Measurements from ENCODE around the gene SSTR3. TPM values are rescaled to one million over a fixed set of nuclear protein-coding genes. Genes with fewer than 3 reads are reported as not detected.

The SSTR3 gene
- total and polyA plus RNA-seq, 3 donors from 2014 or later = 26.8 to 54.4 (median 40.1) TPM

DNA sequence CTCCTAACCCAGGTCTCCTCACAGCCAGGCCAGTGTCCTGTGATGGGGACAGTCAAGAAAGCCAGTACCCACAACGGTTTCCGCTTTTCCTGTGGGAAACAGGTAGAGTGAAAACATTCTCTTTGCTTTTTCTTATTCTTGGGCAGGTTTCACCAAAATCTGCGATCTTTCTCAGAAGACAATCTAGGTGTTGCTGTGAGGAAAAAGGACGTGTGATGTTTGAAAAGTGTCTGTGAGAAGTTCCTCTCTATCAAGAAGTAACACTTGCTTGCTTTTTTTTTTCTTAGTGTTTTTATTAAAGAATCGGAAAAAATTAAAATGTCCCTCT, 53.4 kb downstream of the SSTR3 start:
- 86% methylated on average over 5 of the region's 5 CpGs for WGBS, 2 donors
- intact Hi-C loops (cut with DNase I; ENCODE audit: low total_unique reads) = no loop called here
- Histone ChIP-seq H3K4me1 (peaks cover 6% of the 10 kb centered on the region), H3K9me3 (no peaks in the 10 kb centered on the region), H3K4me3 (no peak overlapping the region), H3K27ac (no peak overlapping the region), H3K36me3 (ENCODE audit: low read depth, missing control alignments) (no peaks in the 10 kb centered on the region), H3K27me3 (no peaks in the 10 kb centered on the region)
- no peak for TF ChIP-seq POLR2A (IDR thresholded peaks at IDR 0.05)
- TF ChIP-seq, protein P1, sequence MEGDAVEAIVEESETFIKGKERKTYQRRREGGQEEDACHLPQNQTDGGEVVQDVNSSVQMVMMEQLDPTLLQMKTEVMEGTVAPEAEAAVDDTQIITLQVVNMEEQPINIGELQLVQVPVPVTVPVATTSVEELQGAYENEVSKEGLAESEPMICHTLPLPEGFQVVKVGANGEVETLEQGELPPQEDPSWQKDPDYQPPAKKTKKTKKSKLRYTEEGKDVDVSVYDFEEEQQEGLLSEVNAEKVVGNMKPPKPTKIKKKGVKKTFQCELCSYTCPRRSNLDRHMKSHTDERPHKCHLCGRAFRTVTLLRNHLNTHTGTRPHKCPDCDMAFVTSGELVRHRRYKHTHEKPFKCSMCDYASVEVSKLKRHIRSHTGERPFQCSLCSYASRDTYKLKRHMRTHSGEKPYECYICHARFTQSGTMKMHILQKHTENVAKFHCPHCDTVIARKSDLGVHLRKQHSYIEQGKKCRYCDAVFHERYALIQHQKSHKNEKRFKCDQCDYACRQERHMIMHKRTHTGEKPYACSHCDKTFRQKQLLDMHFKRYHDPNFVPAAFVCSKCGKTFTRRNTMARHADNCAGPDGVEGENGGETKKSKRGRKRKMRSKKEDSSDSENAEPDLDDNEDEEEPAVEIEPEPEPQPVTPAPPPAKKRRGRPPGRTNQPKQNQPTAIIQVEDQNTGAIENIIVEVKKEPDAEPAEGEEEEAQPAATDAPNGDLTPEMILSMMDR (IDR thresholded peaks at IDR 0.05) = no peak
- no peak for DNase-seq

DNA sequence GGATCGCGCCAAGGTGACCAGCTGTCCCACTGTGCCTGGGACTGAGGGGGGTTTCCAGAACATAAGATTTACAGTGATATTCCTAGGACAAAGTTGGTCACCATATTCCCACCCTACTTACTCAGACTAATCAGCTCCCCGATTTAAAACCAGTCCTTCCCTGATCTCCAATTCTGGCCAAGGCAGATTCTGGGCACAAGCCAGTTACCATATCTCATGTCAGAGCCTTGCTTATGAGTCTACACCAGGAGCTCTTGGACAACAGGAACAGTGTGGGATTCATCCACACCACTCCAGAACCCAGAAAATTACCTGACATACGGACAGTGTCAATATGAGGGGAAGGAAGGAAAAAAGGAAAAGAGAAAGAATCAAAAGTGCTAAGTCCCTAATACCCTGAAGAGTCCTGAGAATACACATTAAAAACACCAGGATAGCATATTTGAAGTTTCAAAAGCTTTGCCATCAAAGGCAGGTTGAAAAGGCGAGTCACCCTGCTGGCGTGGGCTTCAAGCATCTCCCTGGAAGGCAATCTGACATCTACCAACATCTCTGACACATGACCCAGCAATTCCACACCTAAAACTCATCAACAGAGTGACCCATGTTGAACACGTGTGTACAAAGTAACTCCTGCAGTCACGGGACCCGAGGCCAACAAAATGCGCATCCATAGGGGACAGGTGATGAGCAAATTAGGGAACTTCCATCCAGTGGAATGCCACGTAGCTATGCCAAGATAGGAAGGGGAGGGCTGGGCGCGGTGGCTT, 54.6 kb downstream of the SSTR3 start:
- Histone ChIP-seq H3K27ac (no peak overlapping the region), H3K9me3 (no peaks in the 10 kb centered on the region), H3K4me3 (no peak overlapping the region), H3K27me3 (no peaks in the 10 kb centered on the region), H3K36me3 (ENCODE audit: low read depth, missing control alignments) (no peaks in the 10 kb centered on the region), H3K4me1 (peaks cover 6% of the 10 kb centered on the region)
- no peak for DNase-seq
- TF ChIP-seq, protein P1 (IDR thresholded peaks at IDR 0.05) = no peak
- no peak for TF ChIP-seq POLR2A (IDR thresholded peaks at IDR 0.05)
- 80 to 89% methylated on average over 13 of the region's 13 CpGs for WGBS, 2 donors
- intact Hi-C loops (cut with DNase I; ENCODE audit: low total_unique reads) = no loop called here

DNA sequence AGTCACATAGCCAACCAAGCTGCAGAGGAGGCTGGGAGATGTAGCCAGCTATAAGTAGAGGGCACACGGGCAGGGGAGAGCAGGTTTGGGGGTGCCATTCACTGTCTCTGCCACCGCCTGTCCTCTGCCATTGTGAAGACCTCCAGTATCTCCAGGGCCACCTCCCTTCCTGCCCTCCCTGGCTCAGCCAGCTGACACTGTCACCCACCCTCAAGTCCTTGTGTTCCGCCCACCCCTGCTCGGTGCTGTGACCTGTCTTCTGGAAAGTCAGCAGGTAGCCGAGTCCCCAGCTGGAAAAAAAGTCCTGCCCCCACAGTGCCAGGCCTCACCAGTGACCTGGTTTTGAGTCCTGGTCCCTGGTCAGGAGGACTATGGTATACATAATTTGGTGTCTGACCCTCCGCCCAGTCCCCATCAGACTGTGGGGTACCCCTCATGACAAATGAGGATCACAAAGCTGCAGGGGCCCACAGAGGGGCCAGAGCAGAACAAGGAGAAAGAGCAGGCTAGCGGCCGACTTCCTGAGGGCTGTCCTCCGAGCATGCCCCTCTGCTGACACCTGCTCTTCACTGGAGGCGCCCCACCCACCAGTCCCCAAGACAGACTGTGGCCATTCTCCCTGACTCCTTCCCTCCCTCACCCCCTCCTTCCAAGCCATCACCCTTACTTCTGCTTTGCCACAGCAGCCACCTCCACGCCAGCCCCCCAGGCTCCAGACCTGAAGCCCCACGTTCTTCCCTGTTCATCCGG, 55.4 kb downstream of the SSTR3 start:
- H3K36me3 ChIP-seq (ENCODE audit: low read depth, missing control alignments) = no peaks in the 10 kb centered on the region
- intact Hi-C loops (cut with DNase I; ENCODE audit: low total_unique reads) = no loop called here
- 85 to 86% methylated on average over 13 of the region's 13 CpGs for WGBS, 2 donors
- no peak overlapping the region for H3K27ac ChIP-seq
- H3K9me3 ChIP-seq = no peaks in the 10 kb centered on the region
- H3K4me1 ChIP-seq = no peaks in the 10 kb centered on the region
- no peak for DNase-seq
- H3K4me3 ChIP-seq = no peak overlapping the region
- TF ChIP-seq POLR2A (IDR thresholded peaks at IDR 0.05) = no peak
- TF ChIP-seq, protein P1 (IDR thresholded peaks at IDR 0.05) = no peak
- H3K27me3 ChIP-seq = no peaks in the 10 kb centered on the region

DNA sequence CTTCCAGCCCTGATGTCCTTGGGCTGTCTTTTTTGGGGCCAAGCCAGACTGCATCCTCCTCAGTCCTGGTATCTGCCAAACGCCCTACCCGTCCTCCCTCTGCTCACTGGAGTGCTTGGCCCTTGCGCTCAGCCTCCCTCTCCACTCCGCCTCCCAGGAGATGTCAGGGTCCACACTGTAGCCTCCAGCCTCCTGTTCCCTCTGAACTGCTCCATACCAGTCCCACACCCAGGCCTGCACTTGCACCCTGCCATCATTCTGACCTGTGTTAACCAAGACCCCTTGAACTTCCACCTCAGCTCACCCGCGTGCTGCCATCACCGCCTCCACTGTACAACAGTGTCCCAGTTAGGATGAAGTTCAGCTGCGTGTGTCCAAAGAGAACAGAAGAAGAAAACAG, 56.3 kb downstream of the SSTR3 start:
- Histone ChIP-seq H3K4me3 (no peak overlapping the region), H3K4me1 (no peaks in the 10 kb centered on the region), H3K36me3 (ENCODE audit: low read depth, missing control alignments) (no peaks in the 10 kb centered on the region), H3K27me3 (no peaks in the 10 kb centered on the region), H3K9me3 (no peaks in the 10 kb centered on the region), H3K27ac (no peak overlapping the region)
- DNase-seq = no peak
- intact Hi-C loops (cut with DNase I; ENCODE audit: low total_unique reads) = no loop called here
- TF ChIP-seq, protein P1 (IDR thresholded peaks at IDR 0.05) = no peak
- no peak for TF ChIP-seq POLR2A (IDR thresholded peaks at IDR 0.05)
- WGBS, 2 donors = 89 to 90% methylated on average over 8 of the region's 8 CpGs

Measured in testis (tissue), 3 donors.